HG02981 (cell line): Measurements from ENCODE around the gene NANOG.
A peak's percentile ranks its signal among the peaks of the same experiment; 100 is the strongest.
"Not testable (repeated sequence)": the region's sequence is repeated elsewhere in the genome, so short reads cannot be mapped to it uniquely, and the experiment has no call there.

Experiments
- ATAC-seq: cut with Tn5 transposase; IDR thresholded peaks from one replicate; pipeline ENCODE4 v1.9.1; 2021; ENCODE audit warnings: mild to moderate bottlenecking, moderate library complexity; ENCODE audit not compliant: unreplicated experiment

NANOG gene

GRCh38 chr12:7801460-7801859 lies 12.3 kb downstream of the NANOG start:
- ATAC-seq, result no peak

- not testable (repeated sequence) for ATAC-seq
Observed at GRCh38 chr12:7806319-7806718, 17.1 kb downstream of the NANOG start.

GRCh38 chr12:7806863-7807487 lies 17.8 kb downstream of the NANOG start:
- ATAC-seq, result no peak

GRCh38 chr12:7825754-7826153 lies 36.6 kb downstream of the NANOG start:
- not testable (repeated sequence) for ATAC-seq

- not testable (repeated sequence) for ATAC-seq
Observed at GRCh38 chr12:7829737-7830136, 40.5 kb downstream of the NANOG start.

- peak; percentile 51 for ATAC-seq
Observed at GRCh38 chr12:7832059-7832696, 43.0 kb downstream of the NANOG start.

- ATAC-seq, result not testable (repeated sequence)
Observed at GRCh38 chr12:7833201-7833600, 44.0 kb downstream of the NANOG start.

GRCh38 chr12:7833831-7834230 lies 44.6 kb downstream of the NANOG start:
- no peak for ATAC-seq

GRCh38 chr12:7834701-7835100 lies 45.5 kb downstream of the NANOG start:
- no peak for ATAC-seq

GRCh38 chr12:7835116-7835515 lies 45.9 kb downstream of the NANOG start:
- ATAC-seq, result no peak

GRCh38 chr12:7835766-7836165 lies 46.6 kb downstream of the NANOG start:
- no peak for ATAC-seq

- ATAC-seq, result no peak
Observed at GRCh38 chr12:7837366-7837765, 48.2 kb downstream of the NANOG start.

- ATAC-seq, result not testable (repeated sequence)
Observed at GRCh38 chr12:7839226-7839625, 50.0 kb downstream of the NANOG start.

- ATAC-seq, result not testable (repeated sequence)
Observed at GRCh38 chr12:7839848-7840247, 50.6 kb downstream of the NANOG start.

- not testable (repeated sequence) for ATAC-seq
Observed at GRCh38 chr12:7842444-7842843, 53.2 kb downstream of the NANOG start.

GRCh38 chr12:7843149-7843548 lies 53.9 kb downstream of the NANOG start:
- not testable (repeated sequence) for ATAC-seq

- not testable (repeated sequence) for ATAC-seq
Observed at GRCh38 chr12:7843583-7843982, 54.4 kb downstream of the NANOG start.

GRCh38 chr12:7844116-7844515 lies 54.9 kb downstream of the NANOG start:
- ATAC-seq, result no peak

GRCh38 chr12:7847226-7848097 lies 58.3 kb downstream of the NANOG start:
- not testable (repeated sequence) for ATAC-seq

GRCh38 chr12:7848098-7848422 lies 58.9 kb downstream of the NANOG start:
- ATAC-seq, result not testable (repeated sequence)
